Measurements from ENCODE around the gene MRPL19. TPM values are rescaled to one million over a fixed set of nuclear protein-coding genes. Genes with fewer than 3 reads are reported as not detected.

Gene MRPL19
- total RNA-seq, 1 experiment from 2014 or later: 73.0 TPM

DNA sequence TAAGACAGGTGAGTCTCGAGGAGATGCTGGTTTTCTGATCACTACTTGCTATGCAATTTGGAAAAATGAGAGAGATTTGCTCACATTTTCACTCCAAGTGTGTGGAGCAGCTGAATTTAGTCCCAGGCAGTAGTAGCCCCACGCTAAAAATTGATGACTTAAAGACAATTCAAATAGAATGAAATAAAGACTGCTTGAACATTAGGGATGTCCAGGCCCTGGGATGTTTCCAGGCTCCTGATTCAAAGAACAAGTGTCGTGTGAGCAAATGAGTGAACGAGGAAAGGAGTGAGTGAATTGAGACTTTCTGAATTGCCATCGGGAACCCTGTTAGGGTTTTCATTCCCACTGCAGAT is 37.3 kb upstream of the MRPL19 start:
- H3K23ac ChIP-seq (ENCODE audit: insufficient read length, low read depth, low read length): no peak overlapping the region
- H3K56ac ChIP-seq (ENCODE audit: insufficient read length, low read depth, low read length): no peak overlapping the region
- no peak overlapping the region for H2BK5ac ChIP-seq (ENCODE audit: insufficient read length, low read length)
- Mint-ChIP-seq H3K4me3 (peak overlapping the region in 1 of 2 experiments; percentile 77; a peak in 1 of 5 replicates), H3K36me3 (ENCODE audit: insufficient read depth in 1 of 3, low read depth in 3 of 3) (no peaks in the 10 kb centered on the region; a peak in 1 of 7 replicates), H3K9me3 (peaks cover 0 to 3% of the 10 kb centered on the region in 2 experiments; a peak in 2 of 5 replicates), H3K27ac (no peak overlapping the region), H3K27me3 (ENCODE audit: low read depth) (peaks cover 44% of the 10 kb centered on the region), H3K4me1 (peaks cover 22 to 33% of the 10 kb centered on the region in 2 experiments)
- H4K20me1 ChIP-seq (ENCODE audit: control insufficient read depth, insufficient read depth, insufficient read length): no peaks in the 10 kb centered on the region
- H3K18ac ChIP-seq (ENCODE audit: insufficient read length, low read depth, low read length): no peak overlapping the region
- H3K79me2 ChIP-seq (ENCODE audit: insufficient read depth, low read length): no peaks in the 10 kb centered on the region
- H3K9ac ChIP-seq (ENCODE audit: extremely low read depth, insufficient read length, low read length): no peak overlapping the region
- no peak overlapping the region for H4K91ac ChIP-seq (ENCODE audit: insufficient read length, low read depth, low read length)
- H4K5ac ChIP-seq (ENCODE audit: insufficient read length, low read depth, low read length): no peak overlapping the region
- no peak for TF ChIP-seq CTCF (conservative IDR thresholded peaks at IDR 0.05)
- no peak overlapping the region for H4K8ac ChIP-seq (replicated peaks; ENCODE audit: insufficient read length, low read depth, low read length)
- H2BK15ac ChIP-seq (ENCODE audit: low read depth, low read length): no peak overlapping the region
- no peak overlapping the region for H2BK20ac ChIP-seq (ENCODE audit: low read depth, low read length, poor library complexity, severe bottlenecking)
- no peaks in the 10 kb centered on the region for H3K9me3 ChIP-seq (ENCODE audit: control insufficient read depth, low read depth, low read length)
- no peaks in the 10 kb centered on the region for H3K79me1 ChIP-seq (ENCODE audit: insufficient read depth, low read depth, low read length, poor library complexity, severe bottlenecking)
- no peak overlapping the region for H2AFZ ChIP-seq (ENCODE audit: low read length)
- H3K23me2 ChIP-seq (ENCODE audit: insufficient read length, low read depth, low read length, poor library complexity, severe bottlenecking): no peaks in the 10 kb centered on the region
- H3T11ph ChIP-seq (ENCODE audit: low read length): no peak overlapping the region
- H3K27me3 ChIP-seq (ENCODE audit: insufficient read depth, low read length): no peaks in the 10 kb centered on the region
- H2AK5ac ChIP-seq (ENCODE audit: insufficient read length, low read length): no peak overlapping the region
- no peak overlapping the region for H3K14ac ChIP-seq (ENCODE audit: insufficient read depth, low read length)
- H3K27ac ChIP-seq (ENCODE audit: insufficient read length, low read depth, low read length): no peak overlapping the region
- no peak overlapping the region for H3K4ac ChIP-seq (ENCODE audit: low read depth, low read length)
- no peaks in the 10 kb centered on the region for H3K4me1 ChIP-seq (ENCODE audit: insufficient read depth, low read length)
- WGBS (ENCODE audit: extremely low coverage, insufficient read length, low lambda C conversion rate): no CpG with 5 or more reads among the region's 5 CpGs
- DNase-seq: no peak
- peak overlapping the region; percentile 47 for H3K4me2 ChIP-seq (ENCODE audit: insufficient read depth, insufficient read length, low read length)
- no peak overlapping the region for H2BK12ac ChIP-seq (ENCODE audit: insufficient read length, low read depth, low read length)
- no peak overlapping the region for H2BK120ac ChIP-seq (ENCODE audit: low read depth, low read length, poor library complexity, severe bottlenecking)
